ENCODE data around the gene FOXP1.

DNA sequence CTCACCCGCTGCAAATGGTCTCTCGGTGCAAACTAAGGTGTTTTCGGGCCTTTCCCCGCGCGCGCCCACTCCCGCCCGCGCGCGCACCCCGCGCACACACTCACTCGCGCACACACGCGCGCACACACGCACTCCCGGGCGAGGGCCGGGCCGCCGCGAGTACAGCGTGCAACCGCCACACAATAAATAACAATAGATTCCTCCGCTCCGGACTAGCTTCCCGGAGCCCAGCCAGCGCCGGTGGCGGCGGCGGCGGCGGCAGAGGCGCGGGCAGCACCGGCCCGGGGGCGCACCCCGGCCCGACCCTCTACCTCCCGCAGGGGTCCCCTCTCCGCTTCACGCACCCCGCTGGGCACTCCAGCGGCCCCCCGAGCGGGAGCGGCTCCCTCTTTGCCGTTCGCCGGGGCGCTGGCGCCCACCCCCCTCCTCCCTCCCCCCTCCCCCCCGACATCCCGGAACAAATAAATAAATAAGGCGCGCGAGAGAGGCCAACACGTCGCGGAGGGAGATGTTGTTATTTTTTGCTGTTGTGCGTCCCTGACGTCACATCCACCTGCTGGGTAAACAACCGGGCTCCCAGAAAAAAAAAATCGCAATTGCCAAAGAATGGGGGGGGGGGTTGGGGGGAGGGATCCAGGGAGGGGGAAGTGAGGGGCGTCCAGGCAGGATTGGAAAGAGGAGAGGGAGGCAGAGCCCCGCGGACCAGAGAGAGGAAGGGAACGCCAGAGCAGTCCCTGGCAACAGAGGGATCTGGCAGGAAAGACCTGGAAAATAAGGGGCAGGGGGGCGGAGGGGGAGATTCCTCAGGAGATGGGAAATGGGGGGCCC, at the start of gene FOXP1:
- TF ChIP-seq EZH2 (IDR thresholded peaks at IDR 0.05; ENCODE audit: borderline replicate concordance), result no peak
- TF ChIP-seq, protein P1, sequence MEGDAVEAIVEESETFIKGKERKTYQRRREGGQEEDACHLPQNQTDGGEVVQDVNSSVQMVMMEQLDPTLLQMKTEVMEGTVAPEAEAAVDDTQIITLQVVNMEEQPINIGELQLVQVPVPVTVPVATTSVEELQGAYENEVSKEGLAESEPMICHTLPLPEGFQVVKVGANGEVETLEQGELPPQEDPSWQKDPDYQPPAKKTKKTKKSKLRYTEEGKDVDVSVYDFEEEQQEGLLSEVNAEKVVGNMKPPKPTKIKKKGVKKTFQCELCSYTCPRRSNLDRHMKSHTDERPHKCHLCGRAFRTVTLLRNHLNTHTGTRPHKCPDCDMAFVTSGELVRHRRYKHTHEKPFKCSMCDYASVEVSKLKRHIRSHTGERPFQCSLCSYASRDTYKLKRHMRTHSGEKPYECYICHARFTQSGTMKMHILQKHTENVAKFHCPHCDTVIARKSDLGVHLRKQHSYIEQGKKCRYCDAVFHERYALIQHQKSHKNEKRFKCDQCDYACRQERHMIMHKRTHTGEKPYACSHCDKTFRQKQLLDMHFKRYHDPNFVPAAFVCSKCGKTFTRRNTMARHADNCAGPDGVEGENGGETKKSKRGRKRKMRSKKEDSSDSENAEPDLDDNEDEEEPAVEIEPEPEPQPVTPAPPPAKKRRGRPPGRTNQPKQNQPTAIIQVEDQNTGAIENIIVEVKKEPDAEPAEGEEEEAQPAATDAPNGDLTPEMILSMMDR (IDR thresholded peaks at IDR 0.05; ENCODE audit: poor library complexity), result no peak
